ENCODE data around the gene RPUSD4. TPM values are rescaled to one million over a fixed set of nuclear protein-coding genes. Genes with fewer than 3 reads are reported as not detected.

RPUSD4 gene
- total RNA-seq, 1 experiment from 2014 or later: 40.1 TPM

- Histone ChIP-seq H3K4me1 (ENCODE audit: control insufficient read depth in 1 of 2, insufficient read depth in 2 of 2, low read length in 2 of 2) (no peaks in the 10 kb centered on the region), H3K9me2 (ENCODE audit: insufficient read depth) (no peaks in the 10 kb centered on the region), H3K27ac (ENCODE audit: low read depth, low read length) (no peak overlapping the region), H3K4me3 (replicated peaks in 1 of 2; ENCODE audit: low read depth in 1 of 2, low read length in 2 of 2) (no peak overlapping the region), H3K4me2 (ENCODE audit: low read length) (no peak overlapping the region), H3K79me2 (ENCODE audit: insufficient read depth, low read length) (peaks cover 7% of the 10 kb centered on the region; the same call in 1 of the 2 replicates), H3K36me3 (ENCODE audit: control insufficient read depth in 1 of 2, insufficient read depth in 2 of 2, low read length in 2 of 2) (peaks cover 6 to 42% of the 10 kb centered on the region in 2 experiments), H2AFZ (ENCODE audit: low read depth, low read length, poor library complexity, severe bottlenecking) (no peak overlapping the region), H3K9ac (ENCODE audit: low read length) (no peak overlapping the region), H4K20me1 (ENCODE audit: insufficient read depth) (no peaks in the 10 kb centered on the region), H3K27me3 (ENCODE audit: insufficient read depth, low read length) (no peaks in the 10 kb centered on the region), H3K9me3 (ENCODE audit: control insufficient read depth in 1 of 2, insufficient read depth in 1 of 2, low read depth in 1 of 2, low read length in 2 of 2) (peaks cover 0 to 6% of the 10 kb centered on the region in 2 experiments; a peak in 2 of 4 replicates)
- DNase-seq (ENCODE audit: low read depth, low spot score): no peak
- BruUV-seq (replicated peaks): no TSS peak
- RAD21 ChIA-PET (ENCODE audit: low non-redundant PET in 1 of 2, low total read pairs in 2 of 2, uncharacterized antibody in 2 of 2, unreplicated experiment in 2 of 2): no interaction called here
- intact Hi-C loops (cut with micrococcal nuclease): loop anchor here (2.0 kb wide), 1 partner anchor 132 kb away; the partner anchor contains the start of gene CDON
- ATAC-seq: no peak
- POLR2A ChIA-PET: no interaction called here
- CTCF ChIA-PET: interaction anchor here (0.6 kb wide), 1 partner anchor 253 kb away, joined by 3 read pairs; no protein-coding TSS in a partner anchor
- no peak for TF ChIP-seq FOSL1 (IDR thresholded peaks at IDR 0.05; ENCODE audit: low read depth)
- TF ChIP-seq CEBPB (IDR thresholded peaks at IDR 0.05; ENCODE audit: low read depth): no peak
- no peak for TF ChIP-seq SIN3A (IDR thresholded peaks at IDR 0.05; ENCODE audit: low read depth)
- TF ChIP-seq YY1 (IDR thresholded peaks at IDR 0.05; ENCODE audit: extremely low read depth, insufficient replicate concordance, low read depth, low read length): no peak
- no peak for TF ChIP-seq ELF1 (IDR thresholded peaks at IDR 0.05; ENCODE audit: borderline replicate concordance, low read depth)
- no peak for TF ChIP-seq TCF7L2 (IDR thresholded peaks at IDR 0.05; ENCODE audit: borderline replicate concordance, extremely low read depth, insufficient read depth, insufficient read length)
- TF ChIP-seq ZFX (IDR thresholded peaks at IDR 0.05): no peak
- TF ChIP-seq CTCF (IDR thresholded peaks at IDR 0.05 in 2 of 3, conservative IDR thresholded peaks at IDR 0.05 in 1 of 3; ENCODE audit: borderline replicate concordance in 1 of 3, insufficient read depth in 1 of 3, low read depth in 2 of 3, low read length in 2 of 3): no peak
Observed at GRCh38 chr11:126195119-126195518, 16.3 kb downstream of the RPUSD4 start.

All from HCT116 (cell line).